Measurements from ENCODE around the gene GPR21.

GPR21 gene, protein sequence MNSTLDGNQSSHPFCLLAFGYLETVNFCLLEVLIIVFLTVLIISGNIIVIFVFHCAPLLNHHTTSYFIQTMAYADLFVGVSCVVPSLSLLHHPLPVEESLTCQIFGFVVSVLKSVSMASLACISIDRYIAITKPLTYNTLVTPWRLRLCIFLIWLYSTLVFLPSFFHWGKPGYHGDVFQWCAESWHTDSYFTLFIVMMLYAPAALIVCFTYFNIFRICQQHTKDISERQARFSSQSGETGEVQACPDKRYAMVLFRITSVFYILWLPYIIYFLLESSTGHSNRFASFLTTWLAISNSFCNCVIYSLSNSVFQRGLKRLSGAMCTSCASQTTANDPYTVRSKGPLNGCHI

GRCh38 chr9:123033352-123033751 is at the start of gene GPR21:
Gene GPR21, plus strand, starts transcription at chr9:123033667. Its CDS starts 900 bp downstream, at chr9:123034567.
- DNase-seq (ENCODE audit: low spot score), result no peak

- DNase-seq (ENCODE audit: low spot score), result no peak
These were observed 47.5 kb upstream of the GPR21 start for GRCh38 chr9:122986010-122986409.

- no peak for DNase-seq (ENCODE audit: low spot score)
These were observed 45.3 kb upstream of the GPR21 start for GRCh38 chr9:122988141-122988540.

GRCh38 chr9:122988920-122989621 is 44.4 kb upstream of the GPR21 start:
- DNase-seq (ENCODE audit: low spot score), result no peak

DNA sequence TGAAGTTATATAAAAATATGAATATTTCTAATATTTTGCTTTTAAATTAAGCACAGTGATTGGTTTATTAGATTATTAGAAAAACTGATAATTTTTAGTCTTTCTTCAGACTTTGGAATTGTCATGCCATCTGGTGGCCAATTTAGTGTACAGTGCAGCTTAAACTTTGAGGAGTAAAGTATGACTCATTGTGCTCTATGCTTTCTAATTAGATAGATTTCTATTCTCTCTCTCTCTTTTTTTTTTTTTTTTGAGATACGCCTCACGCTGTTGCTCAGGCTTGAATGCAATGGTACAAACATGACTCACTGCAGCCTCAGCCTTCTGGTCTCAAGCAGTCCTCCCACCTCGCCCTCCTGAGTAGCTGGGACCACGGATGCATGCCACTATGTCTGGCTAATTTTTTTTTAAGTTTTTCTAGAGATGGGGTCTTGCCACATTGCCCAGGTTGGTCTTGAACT is 42.1 kb upstream of the GPR21 start:
- peak; percentile 95 for DNase-seq (ENCODE audit: low spot score)

- DNase-seq (ENCODE audit: low spot score), result no peak
These were observed 36.9 kb upstream of the GPR21 start for GRCh38 chr9:122996586-122996985.

GRCh38 chr9:122998448-122998847 is 35.0 kb upstream of the GPR21 start:
- DNase-seq (ENCODE audit: low spot score), result no peak

DNA sequence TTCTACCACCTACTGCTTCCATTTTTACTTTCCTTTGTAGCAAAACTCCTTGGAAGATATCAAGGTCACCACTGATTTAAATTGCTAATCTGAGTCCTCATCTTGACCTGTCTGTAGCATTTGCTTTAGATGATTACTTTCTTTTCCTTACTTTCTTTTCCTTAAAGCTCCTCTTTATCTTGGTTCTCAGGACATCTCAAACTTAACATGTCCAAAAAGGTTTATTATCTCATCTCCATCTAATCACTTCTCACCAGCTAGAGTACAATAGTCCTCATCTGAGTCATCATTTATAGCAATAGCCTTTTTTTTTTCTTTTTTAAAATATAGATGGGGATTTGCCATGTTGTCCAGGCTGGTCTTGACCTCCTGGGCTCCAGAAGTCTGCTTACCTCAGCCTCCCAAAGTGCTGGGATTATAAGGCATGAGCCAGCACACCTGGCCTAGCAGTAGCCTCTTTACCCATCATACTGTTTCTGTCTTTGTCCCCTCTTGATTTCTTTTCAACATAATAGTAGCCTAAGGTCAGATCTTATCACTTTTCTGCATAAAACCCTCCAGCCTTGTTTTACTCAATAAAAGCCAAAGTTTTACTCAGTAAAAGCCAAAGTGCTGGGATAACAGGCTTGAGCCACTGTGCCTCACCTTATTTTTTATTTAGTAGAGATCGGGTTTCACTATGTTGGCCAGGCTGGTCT is 32.9 kb upstream of the GPR21 start:
- no peak for DNase-seq (ENCODE audit: low spot score)

- no peak for DNase-seq (ENCODE audit: low spot score)
These were observed 30.7 kb upstream of the GPR21 start for GRCh38 chr9:123002754-123003153.

GRCh38 chr9:123003466-123003865 is 30.0 kb upstream of the GPR21 start:
- DNase-seq (ENCODE audit: low spot score), result no peak

- DNase-seq (ENCODE audit: low spot score), result no peak
These were observed 27.5 kb upstream of the GPR21 start for GRCh38 chr9:123005964-123006363.

- no peak for DNase-seq (ENCODE audit: low spot score)
These were observed 26.2 kb upstream of the GPR21 start for GRCh38 chr9:123007269-123007668.

DNA sequence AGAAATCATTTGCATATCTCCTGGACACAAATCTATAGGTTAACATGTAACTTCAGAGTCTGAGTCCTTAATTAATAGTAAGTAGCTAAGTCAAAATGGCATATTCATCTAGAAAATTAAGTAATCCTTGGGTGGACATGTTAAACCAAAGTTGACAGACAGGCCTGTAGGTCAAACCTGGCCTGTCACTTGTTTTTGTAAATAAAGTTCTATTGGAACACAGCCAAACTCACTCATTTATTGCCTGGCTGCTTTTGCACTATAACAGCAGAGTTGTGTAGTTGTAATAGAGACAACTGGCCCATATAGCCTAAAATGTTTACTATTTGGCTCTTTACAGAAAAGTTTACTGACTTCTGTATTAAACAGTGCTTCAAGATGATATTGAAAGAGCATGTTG is 24.6 kb upstream of the GPR21 start:
- no peak for DNase-seq (ENCODE audit: low spot score)

DNA sequence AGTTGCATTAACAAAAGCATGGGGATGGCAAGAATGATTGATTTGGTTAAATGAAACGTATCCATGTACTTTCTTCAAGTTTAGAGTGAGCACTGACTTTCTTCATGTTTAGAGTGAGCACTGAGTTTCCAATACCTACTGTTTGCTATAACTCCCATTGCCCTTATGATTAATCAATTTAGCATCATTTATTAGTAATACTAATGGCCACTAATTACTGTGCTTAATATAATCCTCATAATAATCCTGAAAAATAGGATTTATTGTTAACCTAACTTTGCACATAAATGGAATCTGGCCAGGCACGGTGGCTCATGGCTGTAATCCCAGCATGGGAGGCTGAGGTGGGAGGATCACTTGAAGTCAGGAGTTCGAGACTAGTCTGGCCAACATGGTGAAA is 22.1 kb upstream of the GPR21 start:
- no peak for DNase-seq (ENCODE audit: low spot score)

DNA sequence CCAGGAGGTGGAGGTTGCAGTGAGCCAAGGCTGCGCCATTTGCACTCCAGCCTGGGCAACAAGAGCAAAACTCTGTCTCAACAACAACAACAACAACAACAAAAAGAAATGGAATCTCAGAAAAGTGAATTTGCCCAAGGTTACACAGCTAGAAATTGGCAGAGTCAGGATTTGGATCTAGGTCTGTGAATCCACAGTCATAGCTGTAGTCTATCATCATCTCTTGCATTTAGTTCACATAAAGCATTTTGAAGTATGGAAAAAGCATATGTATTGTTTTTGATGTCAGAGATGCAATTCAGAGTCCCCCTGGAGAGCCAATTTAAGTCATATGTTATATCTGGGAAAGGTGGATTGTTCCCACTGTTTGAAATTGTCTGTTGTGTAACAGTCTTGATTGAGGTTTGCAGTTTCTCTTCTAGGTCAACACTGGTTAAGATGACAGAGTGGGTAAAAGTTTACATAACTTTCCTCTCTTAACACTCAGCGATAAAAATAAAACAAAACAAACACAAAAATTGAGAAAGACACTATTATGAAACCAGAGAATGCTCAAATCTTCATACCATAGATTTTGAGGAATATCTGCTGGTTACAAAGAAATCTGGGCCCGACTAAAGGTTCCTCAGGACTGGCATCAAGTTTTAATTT is 21.5 kb upstream of the GPR21 start:
- DNase-seq (ENCODE audit: low spot score), result no peak

DNA sequence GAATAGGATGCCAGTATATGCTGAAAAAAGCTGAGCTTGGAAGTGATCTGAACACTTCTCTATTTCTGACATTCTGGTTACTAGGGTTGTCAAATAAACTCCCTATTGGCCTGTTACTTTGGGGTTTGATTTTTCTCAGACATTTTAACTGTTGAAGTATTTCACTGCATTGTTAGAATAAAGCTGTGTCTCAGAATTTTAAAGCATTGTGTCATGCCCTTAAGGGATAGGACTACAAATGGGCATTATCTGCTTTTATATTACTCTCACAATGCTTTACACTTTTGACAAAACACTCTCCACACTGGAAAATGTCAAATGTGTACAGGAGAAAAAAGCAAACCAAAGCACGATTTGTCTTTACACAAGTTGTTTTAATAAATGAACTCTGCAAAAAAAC is 16.8 kb upstream of the GPR21 start:
- no peak for DNase-seq (ENCODE audit: low spot score)

GRCh38 chr9:123020796-123021195 is 12.7 kb upstream of the GPR21 start:
- DNase-seq (ENCODE audit: low spot score), result no peak

GRCh38 chr9:123026425-123026824 is 7.0 kb upstream of the GPR21 start:
- no peak for DNase-seq (ENCODE audit: low spot score)

DNA sequence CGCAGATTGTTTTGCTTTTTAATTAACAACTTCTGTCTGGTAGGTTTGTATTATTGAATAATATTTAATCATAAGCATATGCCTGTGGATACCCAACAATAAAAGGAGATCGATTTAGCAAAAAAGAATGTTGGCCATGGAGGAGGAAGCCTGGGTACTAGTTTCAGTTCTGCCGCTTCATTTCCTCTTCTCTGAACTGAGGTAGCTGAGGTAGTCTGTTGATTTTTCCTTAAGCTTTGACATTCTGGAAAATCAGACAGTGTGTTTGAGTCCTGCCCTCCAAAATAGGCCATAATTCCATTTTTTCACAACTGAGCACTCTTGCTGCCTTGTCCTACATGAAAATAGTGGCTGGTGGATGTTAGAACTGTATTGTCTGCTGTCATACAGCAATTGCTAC is 6.0 kb upstream of the GPR21 start:
- no peak for DNase-seq (ENCODE audit: low spot score)

DNA sequence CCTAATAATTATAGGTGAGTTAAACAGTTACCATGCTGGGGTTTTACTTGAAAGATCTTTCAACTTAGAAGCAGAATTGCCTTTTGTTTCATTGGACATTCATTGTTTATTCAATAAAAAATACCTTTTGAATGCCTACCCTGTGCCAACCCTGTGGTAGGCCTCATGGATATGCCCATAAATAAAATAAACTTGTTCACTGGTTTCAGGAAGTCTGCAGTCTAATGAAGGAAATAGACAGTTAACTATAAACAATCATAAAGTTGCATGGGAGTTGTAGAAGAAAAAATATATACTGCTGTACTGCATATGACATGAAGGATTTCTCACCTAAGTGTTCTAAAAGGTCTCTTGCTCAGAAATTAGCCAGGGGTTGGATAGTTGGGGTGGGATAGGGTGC is 5.3 kb upstream of the GPR21 start:
- no peak for DNase-seq (ENCODE audit: low spot score)

DNA sequence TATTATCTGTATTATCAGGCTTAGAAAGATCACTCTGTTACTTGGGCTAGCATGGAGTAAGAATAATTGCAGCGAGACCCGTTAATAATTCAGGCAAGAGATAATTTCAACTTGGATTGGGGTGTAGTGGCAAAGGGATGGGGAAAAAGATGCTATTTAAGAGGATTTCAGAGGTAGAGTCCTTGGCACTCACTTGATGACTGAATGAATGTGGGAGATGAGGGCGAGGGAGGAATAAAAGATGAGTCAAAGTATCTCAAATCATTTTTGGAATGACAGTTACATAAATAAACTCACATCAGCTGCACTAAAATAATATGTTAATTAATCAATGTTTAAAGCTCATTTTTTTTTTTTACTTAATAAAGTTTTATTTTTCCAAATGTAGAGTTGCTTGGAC is 4.5 kb upstream of the GPR21 start:
- no peak for DNase-seq (ENCODE audit: low spot score)

- DNase-seq (ENCODE audit: low spot score), result no peak
These were observed 1.5 kb upstream of the GPR21 start for GRCh38 chr9:123031963-123032362.

Data from RKO (cell line).